Measurements from ENCODE around the gene EIF4B. TPM values are rescaled to one million over a fixed set of nuclear protein-coding genes. Genes with fewer than 3 reads are reported as not detected.

The EIF4B gene
- total RNA-seq, 2 donors from 2014 or later: 398 to 455 TPM

DNA sequence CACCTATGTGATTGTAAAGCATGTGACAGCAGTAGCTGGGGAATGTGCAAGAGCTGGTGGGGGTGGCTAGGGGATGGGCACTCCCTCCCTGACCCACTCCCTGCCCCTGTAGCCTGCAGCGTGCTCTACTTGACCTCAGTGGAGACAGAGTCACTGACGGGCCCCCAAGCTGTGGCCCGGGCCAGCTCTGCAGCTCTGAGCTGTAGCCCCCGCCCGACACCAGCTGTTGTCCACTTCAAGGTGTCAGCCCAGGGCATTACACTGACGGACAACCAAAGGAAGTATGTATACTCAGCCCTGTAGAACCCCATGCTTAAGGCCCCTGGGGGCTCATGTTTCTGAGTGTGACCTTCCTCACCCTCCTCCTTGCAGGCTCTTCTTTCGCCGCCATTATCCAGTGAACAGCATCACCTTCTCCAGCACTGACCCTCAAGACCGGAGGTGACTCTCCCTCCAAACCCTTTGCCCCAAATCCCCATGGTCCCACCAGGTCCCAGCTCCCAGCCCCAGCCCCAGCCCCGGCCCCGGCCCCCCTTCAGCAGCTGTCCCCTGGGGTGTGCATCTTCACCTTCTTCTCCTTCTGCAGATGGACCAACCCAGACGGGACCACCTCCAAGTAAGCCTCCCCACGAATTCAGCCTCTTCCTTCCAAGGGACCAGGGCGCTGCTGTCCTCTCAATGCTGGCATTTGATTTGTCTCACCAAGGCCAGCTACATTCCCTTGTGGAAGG, 56.9 kb downstream of the EIF4B start:
- H3K4me1 ChIP-seq: peaks cover 12% of the 10 kb centered on the region
- intact Hi-C loops (cut with DNase I): no loop called here

DNA sequence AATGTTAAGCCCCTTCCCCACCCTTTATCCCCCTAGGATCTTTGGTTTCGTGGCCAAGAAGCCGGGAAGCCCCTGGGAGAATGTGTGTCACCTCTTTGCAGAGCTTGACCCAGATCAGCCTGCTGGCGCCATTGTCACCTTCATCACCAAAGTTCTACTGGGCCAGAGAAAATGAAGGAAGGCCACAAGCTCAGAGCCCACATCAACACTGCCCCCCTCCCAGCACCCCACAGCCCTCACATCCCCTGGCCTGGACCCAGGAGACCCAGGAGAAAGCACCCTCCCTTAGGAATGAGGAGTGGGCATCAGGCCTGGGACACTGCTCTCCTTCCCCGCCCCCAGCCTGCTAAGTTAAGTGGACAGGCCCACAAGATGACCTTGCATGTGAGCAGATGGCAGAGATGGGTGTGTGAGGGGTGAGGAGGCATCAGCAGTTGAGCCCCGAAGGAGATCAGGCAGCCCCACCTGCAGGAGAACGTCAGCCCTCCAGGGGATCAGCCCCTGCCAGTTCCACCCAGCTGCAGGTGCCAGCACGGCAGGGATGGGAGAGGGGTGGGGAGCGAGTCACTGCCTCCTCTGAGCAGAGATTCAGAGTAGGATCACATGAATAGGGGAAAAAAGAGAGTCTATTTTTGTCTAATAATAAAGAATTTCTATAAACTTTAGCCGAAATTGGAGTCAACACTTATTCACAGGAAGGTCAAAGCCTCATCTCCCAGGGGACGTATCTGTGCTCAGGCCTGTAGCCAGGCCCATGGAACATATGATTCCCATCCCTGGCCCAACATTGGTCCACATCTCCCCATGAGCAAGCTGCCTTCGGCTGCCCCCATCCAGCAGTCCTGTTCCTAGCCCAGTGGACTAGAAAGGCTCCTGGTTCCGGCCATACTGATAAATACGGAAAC, 57.7 kb downstream of the EIF4B start:
- Histone ChIP-seq H3K4me1 (peaks cover 12% of the 10 kb centered on the region), H3K9me3 (no peaks in the 10 kb centered on the region), H3K27me3 (no peaks in the 10 kb centered on the region), H3K27ac (no peak overlapping the region), H3K4me3 (no peak overlapping the region), H3K9ac (ENCODE audit: low read depth in 2 of 2, low read length in 2 of 2) (no peak overlapping the region), H3K36me3 (no peaks in the 10 kb centered on the region)
- TF ChIP-seq, protein P1, sequence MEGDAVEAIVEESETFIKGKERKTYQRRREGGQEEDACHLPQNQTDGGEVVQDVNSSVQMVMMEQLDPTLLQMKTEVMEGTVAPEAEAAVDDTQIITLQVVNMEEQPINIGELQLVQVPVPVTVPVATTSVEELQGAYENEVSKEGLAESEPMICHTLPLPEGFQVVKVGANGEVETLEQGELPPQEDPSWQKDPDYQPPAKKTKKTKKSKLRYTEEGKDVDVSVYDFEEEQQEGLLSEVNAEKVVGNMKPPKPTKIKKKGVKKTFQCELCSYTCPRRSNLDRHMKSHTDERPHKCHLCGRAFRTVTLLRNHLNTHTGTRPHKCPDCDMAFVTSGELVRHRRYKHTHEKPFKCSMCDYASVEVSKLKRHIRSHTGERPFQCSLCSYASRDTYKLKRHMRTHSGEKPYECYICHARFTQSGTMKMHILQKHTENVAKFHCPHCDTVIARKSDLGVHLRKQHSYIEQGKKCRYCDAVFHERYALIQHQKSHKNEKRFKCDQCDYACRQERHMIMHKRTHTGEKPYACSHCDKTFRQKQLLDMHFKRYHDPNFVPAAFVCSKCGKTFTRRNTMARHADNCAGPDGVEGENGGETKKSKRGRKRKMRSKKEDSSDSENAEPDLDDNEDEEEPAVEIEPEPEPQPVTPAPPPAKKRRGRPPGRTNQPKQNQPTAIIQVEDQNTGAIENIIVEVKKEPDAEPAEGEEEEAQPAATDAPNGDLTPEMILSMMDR (IDR thresholded peaks at IDR 0.05): no peak
- intact Hi-C loops (cut with DNase I): no loop called here
- DNase-seq: peak; percentile 33

More for the DNA sequence above, 56.9 kb downstream of the EIF4B start:
- TF ChIP-seq, protein P1 (IDR thresholded peaks at IDR 0.05): no peak
- no peaks in the 10 kb centered on the region for H3K36me3 ChIP-seq
- H3K9me3 ChIP-seq: no peaks in the 10 kb centered on the region
- no peaks in the 10 kb centered on the region for H3K27me3 ChIP-seq
- no peak overlapping the region for H3K27ac ChIP-seq
- H3K4me3 ChIP-seq: no peak overlapping the region
- peak; percentile 20 for DNase-seq
- peak overlapping the region in 1 of 2 donors; percentile 29 for H3K9ac ChIP-seq (ENCODE audit: low read depth in 2 of 2, low read length in 2 of 2)

DNA sequence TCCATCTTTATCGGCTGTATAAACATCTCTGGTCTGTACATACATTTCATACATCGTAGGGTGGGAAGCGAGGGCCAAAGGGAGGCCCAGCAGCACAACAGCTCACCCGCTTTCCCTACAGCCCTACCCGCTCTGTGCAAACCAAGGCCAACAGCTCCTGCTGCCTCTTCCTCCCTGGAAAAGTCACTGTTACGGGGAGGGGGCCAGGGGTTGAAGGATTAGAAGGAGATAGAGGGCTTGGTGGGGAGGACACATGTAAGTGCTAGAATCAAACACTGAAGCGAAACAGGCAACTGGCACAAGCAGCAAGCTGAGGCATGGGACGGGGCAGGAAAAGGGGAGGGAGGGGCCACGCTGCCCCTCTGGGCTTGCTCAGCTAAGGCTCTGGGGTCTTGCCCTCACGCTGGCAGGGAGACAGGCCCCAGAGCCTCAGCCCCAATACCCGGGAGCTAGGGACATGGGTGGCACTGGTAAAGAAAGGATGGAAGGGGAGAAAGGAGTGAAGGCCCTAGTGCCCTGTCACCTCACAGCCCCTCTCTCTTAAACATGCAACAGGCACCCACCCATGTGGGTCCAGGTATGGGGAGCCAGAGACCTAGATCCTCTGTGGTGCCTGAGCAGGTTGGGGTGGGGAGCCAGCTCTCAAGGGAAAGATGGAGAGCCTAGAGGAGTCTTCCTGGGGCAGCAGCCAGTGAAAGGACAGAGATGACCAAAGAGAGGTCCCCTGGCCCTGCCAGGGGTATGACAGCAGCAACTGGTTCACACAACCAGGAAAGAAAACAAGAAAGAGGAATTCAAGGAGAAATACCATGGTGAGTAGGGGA, 58.6 kb downstream of the EIF4B start:
- no peak overlapping the region for H3K27ac ChIP-seq
- no peaks in the 10 kb centered on the region for H3K36me3 ChIP-seq
- peaks cover 12% of the 10 kb centered on the region for H3K4me1 ChIP-seq
- no peak overlapping the region for H3K9ac ChIP-seq (ENCODE audit: low read depth in 2 of 2, low read length in 2 of 2)
- no peak overlapping the region for H3K4me3 ChIP-seq
- DNase-seq: no peak
- no peaks in the 10 kb centered on the region for H3K9me3 ChIP-seq
- intact Hi-C loops (cut with DNase I): loop anchor here (5.0 kb wide), 1 partner anchor 132 kb away; no protein-coding TSS in a partner anchor
- TF ChIP-seq, protein P1 (IDR thresholded peaks at IDR 0.05): no peak
- no peaks in the 10 kb centered on the region for H3K27me3 ChIP-seq

DNA sequence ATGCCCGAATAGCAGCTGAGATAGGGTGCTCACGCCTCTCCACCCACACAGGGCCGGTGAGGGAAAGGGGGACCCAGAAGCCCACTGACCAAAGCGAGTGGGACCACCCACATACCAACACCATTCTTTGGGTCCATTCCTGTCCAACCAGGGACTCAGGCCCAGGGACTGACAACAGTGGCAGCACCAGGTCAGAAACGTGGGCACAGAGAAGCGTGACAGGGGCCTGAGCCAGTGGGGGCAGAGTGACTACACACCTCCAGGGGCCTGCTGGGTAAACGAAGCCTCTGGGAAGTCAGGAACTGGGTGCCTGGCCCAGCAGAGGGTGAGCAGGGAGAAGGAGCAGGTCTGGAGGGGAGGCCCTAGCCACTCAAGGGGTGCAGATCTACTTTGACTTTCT, 59.2 kb downstream of the EIF4B start:
- H3K27ac ChIP-seq: no peak overlapping the region
- H3K4me3 ChIP-seq: no peak overlapping the region
- H3K27me3 ChIP-seq: no peaks in the 10 kb centered on the region
- no peaks in the 10 kb centered on the region for H3K9me3 ChIP-seq
- H3K36me3 ChIP-seq: no peaks in the 10 kb centered on the region
- DNase-seq: no peak
- TF ChIP-seq, protein P1 (IDR thresholded peaks at IDR 0.05): no peak
- H3K4me1 ChIP-seq: peaks cover 11% of the 10 kb centered on the region
- intact Hi-C loops (cut with DNase I): loop anchor here (5.0 kb wide), 1 partner anchor 132 kb away; no protein-coding TSS in a partner anchor
- H3K9ac ChIP-seq (ENCODE audit: low read depth in 2 of 2, low read length in 2 of 2): no peak overlapping the region

All from colonic mucosa (tissue), 4 donors.